B cell (primary cell): Measurements from ENCODE around the gene ZCCHC7. TPM values are rescaled to one million over a fixed set of nuclear protein-coding genes. Genes with fewer than 3 reads are reported as not detected.

Source experiments
- ATAC-seq: fragments of 200-7000 bp; cut with Tn5 transposase; one replicate; pipeline ENCODE4 v1.10.0; 2021; ENCODE audit warnings: low read depth, mild to moderate bottlenecking, moderate number of reproducible peaks, moderate library complexity
- CTCF ChIA-PET: fragments of 350-600 bp; sonication (Branson Sonifier 250); formaldehyde crosslinking; loops from one replicate; lab custom pipeline; 2021; ENCODE audit warnings: antibody characterized with exemption, inconsistent platforms; lab: Charles Lee
- POLR2A ChIA-PET: fragments of 350-600 bp; sonication (Branson Sonifier 250); formaldehyde crosslinking; loops from one replicate; lab custom pipeline; 2021; ENCODE audit warnings: antibody characterized with exemption; lab: Charles Lee
- DNase-seq: peaks from one replicate; pipeline ENCODE4 v3.0.0; 2013
- H2AFZ ChIP-seq: 2 replicates; pipeline ENCODE4 v1.6.1; 2012; ENCODE audit warnings: mild to moderate bottlenecking, low read depth, low read length; ENCODE audit not compliant: insufficient read depth, poor library complexity, severe bottlenecking
- H3K27ac ChIP-seq, 2 donors: 1 replicate in 1 of 2; 2 replicates in 1 of 2; pipeline ENCODE4 v1.5.1; 2012 to 2013; ENCODE audit warnings: low read length in 2 of 2, mild to moderate bottlenecking in 2 of 2, moderate library complexity in 1 of 2
- H3K27me3 ChIP-seq, 4 experiments: fragments of 200-600 bp in 1 of 4; sonication (generic) in 1 of 4; replicated peaks in 1 of 4; 1 replicate in 2 of 4; 2 replicates in 2 of 4; pipeline versions ENCODE4 v1.6.1 to v1.7.0; 2013 to 2016; ENCODE audit warnings: low read length in 3 of 4, mild to moderate bottlenecking in 2 of 4, mixed read lengths in 1 of 4, moderate library complexity in 1 of 4; ENCODE audit not compliant: insufficient read depth in 4 of 4, control insufficient read depth in 3 of 4; ENCODE audit errors: control extremely low read depth in 1 of 4
- H3K36me3 ChIP-seq, 2 experiments: replicated peaks in 1 of 2; 1 replicate in 1 of 2; 2 replicates in 1 of 2; pipeline versions ENCODE4 v1.6.1 to v1.7.1; 2013; ENCODE audit warnings: low read length in 1 of 2; ENCODE audit not compliant: insufficient read depth in 2 of 2, control insufficient read depth in 1 of 2; ENCODE audit errors: control extremely low read depth in 1 of 2, extremely low read depth in 1 of 2
- H3K4me1 ChIP-seq, 2 donors: fragments of 200-600 bp in 1 of 2; sonication (generic) in 1 of 2; 1 replicate in 1 of 2; 2 replicates in 1 of 2; pipeline versions ENCODE4 v1.5.1 to v1.6.1; 2013 to 2017; ENCODE audit warnings: low read length in 2 of 2; ENCODE audit not compliant: control insufficient read depth in 2 of 2, insufficient read depth in 2 of 2
- H3K4me2 ChIP-seq: replicated peaks from 2 replicates; pipeline ENCODE3; 2012; ENCODE audit warnings: mild to moderate bottlenecking, low read depth, low read length; ENCODE audit not compliant: poor library complexity, severe bottlenecking
- H3K4me3 ChIP-seq, 5 experiments: fragments of 200-600 bp in 1 of 5; sonication (generic) in 1 of 5; 1 replicate in 3 of 5; 2 replicates in 2 of 5; pipeline versions ENCODE4 v1.5.1 to v1.7.0; 2011 to 2016; ENCODE audit warnings: low read length in 4 of 5, mild to moderate bottlenecking in 4 of 5, low read depth in 2 of 5, control low read depth in 1 of 5, moderate library complexity in 1 of 5; ENCODE audit not compliant: insufficient read depth in 1 of 5; ENCODE audit errors: control extremely low read depth in 1 of 5, extremely low read depth in 1 of 5
- H3K79me2 ChIP-seq: fragments of 200-600 bp; sonication (generic); one replicate; pipeline ENCODE4 v1.6.0; 2016; ENCODE audit warnings: low read length; ENCODE audit not compliant: control insufficient read depth, insufficient read depth
- H3K9ac ChIP-seq: fragments of 200-600 bp; sonication (generic); 2 replicates; pipeline ENCODE4 v1.6.1; 2017; ENCODE audit warnings: mild to moderate bottlenecking, low read length, moderate library complexity
- H3K9me3 ChIP-seq, 3 donors: one replicate each; pipeline versions ENCODE4 v1.6.1 to v1.7.1; 2013; ENCODE audit warnings: low read length in 2 of 3; ENCODE audit not compliant: control insufficient read depth in 2 of 3, insufficient read depth in 1 of 3; ENCODE audit errors: control extremely low read depth in 1 of 3
- H4K20me1 ChIP-seq: 2 replicates; pipeline ENCODE4 v1.6.0; 2012; ENCODE audit warnings: mild to moderate bottlenecking, low read length; ENCODE audit not compliant: insufficient read depth, control insufficient read depth, poor library complexity, severe bottlenecking
- H3K27ac Mint-ChIP-seq: one replicate; pipeline ENCODE4 v1.8.0; 2021; ENCODE audit warnings: mixed read lengths
- H3K27me3 Mint-ChIP-seq: one replicate; pipeline ENCODE4 v1.8.0; 2021; ENCODE audit warnings: mixed read lengths
- H3K4me1 Mint-ChIP-seq: one replicate; pipeline ENCODE4 v1.8.0; 2021; ENCODE audit warnings: mixed read lengths
- H3K4me3 Mint-ChIP-seq: one replicate; pipeline ENCODE4 v1.8.0; 2021; ENCODE audit warnings: mixed read lengths
- H3K9me3 Mint-ChIP-seq: one replicate; pipeline ENCODE4 v1.8.0; 2022; ENCODE audit warnings: mixed read lengths; ENCODE audit not compliant: insufficient read depth
- EZH2 ChIP-seq: IDR thresholded peaks from 2 replicates; pipeline ENCODE4 v1.6.1; 2012; ENCODE audit warnings: borderline replicate concordance, low read depth, mild to moderate bottlenecking, moderate library complexity, low read length; ENCODE audit not compliant: insufficient read depth, poor library complexity, severe bottlenecking
- WGBS: methylation state at CpG from one replicate; pipeline ENCODE4 v1.1.5; 2013; ENCODE audit warnings: missing lambda C conversion rate; ENCODE audit not compliant: insufficient coverage; 5-methylcytosine and 5-hydroxymethylcytosine counted together
- intact Hi-C: fragments of 100-400 bp; cut with micrococcal nuclease; formaldehyde crosslinking; loops from one replicate; pipeline ENCODE4 v1.10.0; 2022
- polyA plus RNA-seq: library from polyadenylated mRNA; depleted of rRNA; stranded (reverse); fragments of >200 nt; gene quantifications from 2 replicates; pipeline ENCODE4 v1.2.3, GENCODE V29; 2012
- total RNA-seq, 2 donors: library from RNA; stranded (reverse); fragments of 120-200 nt in 1 of 2; gene quantifications; 1 replicate in 1 of 2; 2 replicates in 1 of 2; pipeline versions ENCODE4 v1.2.3 to v1.2.4, GENCODE V29; 2013 to 2022
- TF ChIP-seq, protein P1 (sequence below): fragments of 200-600 bp; IDR thresholded peaks from one replicate; pipeline ENCODE4 v1.8.0; 2022; ENCODE audit warnings: antibody characterized with exemption, mild to moderate bottlenecking

The ZCCHC7 gene
- total and polyA plus RNA-seq, 2 donors (not counting 1 experiment from before 2014, with no cell fraction given): 56.3 to 83.5 TPM

DNA sequence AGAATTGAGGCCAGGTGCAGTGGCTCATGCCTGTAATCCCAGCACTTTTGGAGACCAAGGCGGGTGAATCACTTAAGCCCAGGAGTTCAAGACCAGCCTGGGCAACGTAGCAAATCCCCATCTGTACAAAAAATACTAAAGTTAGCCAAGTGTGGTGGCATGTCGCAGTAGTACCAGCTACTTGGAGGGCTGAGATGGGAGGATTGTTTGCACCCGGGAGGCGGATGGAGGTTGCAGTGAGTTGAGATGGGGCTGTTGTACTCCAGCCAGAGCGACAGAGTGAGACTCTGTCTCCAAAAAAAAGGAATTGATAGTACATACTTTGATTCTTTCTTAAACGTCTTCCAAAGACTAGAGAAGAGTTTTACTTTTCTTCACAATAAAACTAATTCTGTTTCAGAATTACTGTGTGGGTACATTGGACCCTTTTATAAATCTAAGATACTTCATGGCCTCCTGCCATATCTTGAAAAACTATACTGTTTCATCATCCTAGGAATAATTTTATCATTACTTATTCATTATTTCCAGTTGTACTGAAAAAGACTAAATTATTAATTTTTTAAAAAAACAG, 170.1 kb downstream of the ZCCHC7 start:
- Histone ChIP-seq H3K4me3 (peak overlapping the region in 2 of 5 experiments; percentile 3 to 46), H3K9ac (peak overlapping the region; percentile 40), H2AFZ (peak overlapping the region; percentile 35), H3K4me2 (peak overlapping the region; percentile 65), H3K36me3 (peaks cover 0 to 5% of the 10 kb centered on the region in 2 experiments), H4K20me1 (no peaks in the 10 kb centered on the region), H3K4me1 (peaks cover 65 to 91% of the 10 kb centered on the region in 2 donors), H3K27ac (peak overlapping the region; percentile 71 to 82), H3K79me2 (peaks cover 73% of the 10 kb centered on the region), H3K27me3 (no peaks in the 10 kb centered on the region), H3K9me3 (peaks cover 0 to 10% (median 0%) of the 10 kb centered on the region in 3 donors)
- Mint-ChIP-seq H3K4me1 (peaks cover 73% of the 10 kb centered on the region), H3K4me3 (peak overlapping the region; percentile 78), H3K27me3 (no peaks in the 10 kb centered on the region), H3K9me3 (no peaks in the 10 kb centered on the region), H3K27ac (peak overlapping the region; percentile 91)
- ATAC-seq: peak; percentile 4
- TF ChIP-seq, protein P1, sequence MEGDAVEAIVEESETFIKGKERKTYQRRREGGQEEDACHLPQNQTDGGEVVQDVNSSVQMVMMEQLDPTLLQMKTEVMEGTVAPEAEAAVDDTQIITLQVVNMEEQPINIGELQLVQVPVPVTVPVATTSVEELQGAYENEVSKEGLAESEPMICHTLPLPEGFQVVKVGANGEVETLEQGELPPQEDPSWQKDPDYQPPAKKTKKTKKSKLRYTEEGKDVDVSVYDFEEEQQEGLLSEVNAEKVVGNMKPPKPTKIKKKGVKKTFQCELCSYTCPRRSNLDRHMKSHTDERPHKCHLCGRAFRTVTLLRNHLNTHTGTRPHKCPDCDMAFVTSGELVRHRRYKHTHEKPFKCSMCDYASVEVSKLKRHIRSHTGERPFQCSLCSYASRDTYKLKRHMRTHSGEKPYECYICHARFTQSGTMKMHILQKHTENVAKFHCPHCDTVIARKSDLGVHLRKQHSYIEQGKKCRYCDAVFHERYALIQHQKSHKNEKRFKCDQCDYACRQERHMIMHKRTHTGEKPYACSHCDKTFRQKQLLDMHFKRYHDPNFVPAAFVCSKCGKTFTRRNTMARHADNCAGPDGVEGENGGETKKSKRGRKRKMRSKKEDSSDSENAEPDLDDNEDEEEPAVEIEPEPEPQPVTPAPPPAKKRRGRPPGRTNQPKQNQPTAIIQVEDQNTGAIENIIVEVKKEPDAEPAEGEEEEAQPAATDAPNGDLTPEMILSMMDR: no peak
- no peak for TF ChIP-seq EZH2
- intact Hi-C loops: loop anchor here (5.0 kb wide), 2 partner anchors 38 to 168 kb away; partner anchors contain the start of gene ZCCHC7
- WGBS: 45% methylated on average over 4 of the region's 7 CpGs
- DNase-seq: peak; percentile 36
- ChIA-PET CTCF (no interaction called here), POLR2A (interaction anchor here (0.6 kb wide), 1 partner anchor 256 kb away, joined by 7 read pairs; the partner anchor contains the start of gene PAX5)

DNA sequence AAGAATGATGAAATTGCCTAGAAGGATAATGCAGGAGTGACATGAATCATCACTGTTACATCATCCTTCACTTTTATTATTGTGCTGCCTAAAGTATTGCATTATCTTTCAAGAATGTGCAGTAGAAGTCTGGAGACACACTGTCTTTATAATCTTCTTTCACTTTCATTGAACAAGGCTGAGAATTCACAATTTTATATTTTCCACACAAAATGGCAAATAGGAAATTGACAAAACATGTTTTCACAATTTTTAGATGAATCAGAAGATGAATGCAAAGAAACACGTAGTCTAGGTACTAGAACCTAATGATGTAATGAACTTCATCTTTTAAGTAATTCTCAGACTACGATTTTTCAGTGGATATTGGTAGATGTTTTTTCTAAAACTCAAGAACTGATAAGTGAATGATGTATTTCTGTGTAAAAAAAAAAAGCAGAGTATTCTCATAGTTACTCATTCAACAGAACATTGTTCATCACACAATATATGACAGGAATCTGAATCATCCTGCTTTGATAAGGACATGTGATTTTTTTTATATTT, 170.6 kb downstream of the ZCCHC7 start:
- POLR2A ChIA-PET: no interaction called here
- Histone ChIP-seq H3K36me3 (peaks cover 0 to 5% of the 10 kb centered on the region in 2 experiments), H2AFZ (peak overlapping the region; percentile 9), H4K20me1 (no peaks in the 10 kb centered on the region), H3K4me3 (peak overlapping the region in 2 of 5 experiments; percentile 3 to 46), H3K27ac (peak overlapping the region; percentile 71 to 82), H3K79me2 (peaks cover 72% of the 10 kb centered on the region), H3K4me2 (peak overlapping the region; percentile 65), H3K9ac (peak overlapping the region; percentile 40), H3K9me3 (peaks cover 0 to 10% (median 0%) of the 10 kb centered on the region in 3 donors), H3K4me1 (peaks cover 68 to 91% of the 10 kb centered on the region in 2 donors), H3K27me3 (no peaks in the 10 kb centered on the region)
- DNase-seq: no peak
- no CpG with 5 or more reads among the region's 2 CpGs for WGBS
- ATAC-seq: no peak
- no peaks in the 10 kb centered on the region for H3K9me3 Mint-ChIP-seq
- TF ChIP-seq, protein P1: no peak
- intact Hi-C loops: loop anchor here (5.0 kb wide), 2 partner anchors 39 to 169 kb away; partner anchors contain the start of gene ZCCHC7
- no peaks in the 10 kb centered on the region for H3K27me3 Mint-ChIP-seq
- H3K4me3 Mint-ChIP-seq: peak overlapping the region; percentile 73
- peak overlapping the region; percentile 89 for H3K27ac Mint-ChIP-seq
- H3K4me1 Mint-ChIP-seq: peaks cover 73% of the 10 kb centered on the region
- CTCF ChIA-PET: no interaction called here
